ENCODE results near the gene ARPC4. TPM values are rescaled to one million over a fixed set of nuclear protein-coding genes. Genes with fewer than 3 reads are reported as not detected.

ARPC4 gene
- total RNA-seq, 3 donors from 2014 or later (not counting 1 experiment from before 2014, with no cell fraction given) = 282 to 288 (median 285) TPM

DNA sequence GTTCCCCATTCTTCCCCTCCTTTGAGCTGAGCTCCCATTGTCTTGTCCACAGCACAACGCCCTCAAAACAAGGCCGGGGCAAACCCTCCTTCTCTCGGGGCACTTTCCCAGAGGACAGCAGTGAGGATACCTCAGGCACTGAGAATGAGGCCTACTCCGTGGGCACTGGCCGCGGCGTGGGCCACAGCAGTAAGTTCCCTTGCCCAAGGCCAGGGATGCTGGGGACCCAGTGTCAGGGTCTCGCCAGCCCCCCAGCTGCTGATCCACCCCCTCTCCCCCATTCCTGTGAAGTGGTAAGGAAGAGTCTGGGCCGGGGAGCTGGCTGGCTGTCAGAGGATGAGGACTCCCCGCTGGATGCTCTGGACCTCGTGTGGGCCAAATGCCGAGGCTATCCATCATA lies 47.4 kb upstream of the ARPC4 start:
- DNase-seq (no peak), ATAC-seq (no peak)
- Histone ChIP-seq H3K27me3 (ENCODE audit: control insufficient read depth, insufficient read depth, low read length) (no peaks in the 10 kb centered on the region), H3K27ac (ENCODE audit: low read length) (no peak overlapping the region), H3K9me3 (ENCODE audit: control insufficient read depth, insufficient read depth, low read length) (no peaks in the 10 kb centered on the region), H3K4me3 (ENCODE audit: low read length) (no peak overlapping the region), H3K4me1 (ENCODE audit: control insufficient read depth, insufficient read depth, low read length) (peaks cover 13% of the 10 kb centered on the region), H3K36me3 (ENCODE audit: control insufficient read depth, insufficient read depth, low read length) (peaks cover 76% of the 10 kb centered on the region)
- Mint-ChIP-seq H3K9me3 (no peaks in the 10 kb centered on the region), H3K27me3 (ENCODE audit: low read depth in 2 of 2) (no peaks in the 10 kb centered on the region), H3K27ac (no peak overlapping the region), H3K36me3 (no peaks in the 10 kb centered on the region), H3K4me1 (peaks cover 17 to 18% of the 10 kb centered on the region in 2 donors), H3K4me3 (no peak overlapping the region)
- intact Hi-C loops (cut with micrococcal nuclease) = no loop called here
- TF ChIP-seq, protein P1, sequence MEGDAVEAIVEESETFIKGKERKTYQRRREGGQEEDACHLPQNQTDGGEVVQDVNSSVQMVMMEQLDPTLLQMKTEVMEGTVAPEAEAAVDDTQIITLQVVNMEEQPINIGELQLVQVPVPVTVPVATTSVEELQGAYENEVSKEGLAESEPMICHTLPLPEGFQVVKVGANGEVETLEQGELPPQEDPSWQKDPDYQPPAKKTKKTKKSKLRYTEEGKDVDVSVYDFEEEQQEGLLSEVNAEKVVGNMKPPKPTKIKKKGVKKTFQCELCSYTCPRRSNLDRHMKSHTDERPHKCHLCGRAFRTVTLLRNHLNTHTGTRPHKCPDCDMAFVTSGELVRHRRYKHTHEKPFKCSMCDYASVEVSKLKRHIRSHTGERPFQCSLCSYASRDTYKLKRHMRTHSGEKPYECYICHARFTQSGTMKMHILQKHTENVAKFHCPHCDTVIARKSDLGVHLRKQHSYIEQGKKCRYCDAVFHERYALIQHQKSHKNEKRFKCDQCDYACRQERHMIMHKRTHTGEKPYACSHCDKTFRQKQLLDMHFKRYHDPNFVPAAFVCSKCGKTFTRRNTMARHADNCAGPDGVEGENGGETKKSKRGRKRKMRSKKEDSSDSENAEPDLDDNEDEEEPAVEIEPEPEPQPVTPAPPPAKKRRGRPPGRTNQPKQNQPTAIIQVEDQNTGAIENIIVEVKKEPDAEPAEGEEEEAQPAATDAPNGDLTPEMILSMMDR (IDR thresholded peaks at IDR 0.05) = no peak
- WGBS (ENCODE audit: insufficient coverage) = 96% methylated on average over 9 of the region's 12 CpGs

DNA sequence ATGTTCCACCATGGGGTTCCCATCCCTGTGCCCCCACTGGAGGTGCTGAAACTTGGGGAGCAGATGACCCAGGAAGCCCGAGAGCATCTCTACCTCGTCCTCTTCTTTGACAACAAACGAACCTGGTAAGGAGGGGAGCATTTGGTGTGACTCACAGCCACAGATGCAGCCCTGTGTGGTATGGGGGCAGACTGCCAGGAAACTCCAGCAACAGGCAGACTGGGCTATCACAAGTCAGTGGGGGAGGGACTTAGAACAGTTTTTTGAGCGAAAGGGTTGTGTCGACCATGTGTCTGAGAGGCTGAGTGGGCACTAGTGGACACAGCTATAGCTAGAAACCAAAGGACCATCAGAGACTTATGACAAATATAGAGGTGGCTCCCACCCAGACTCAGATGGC lies 46.6 kb upstream of the ARPC4 start:
- H3K4me3 Mint-ChIP-seq = no peak overlapping the region
- Histone ChIP-seq H3K4me3 (ENCODE audit: low read length) (no peak overlapping the region), H3K4me1 (ENCODE audit: control insufficient read depth, insufficient read depth, low read length) (peaks cover 21% of the 10 kb centered on the region), H3K27me3 (ENCODE audit: control insufficient read depth, insufficient read depth, low read length) (no peaks in the 10 kb centered on the region), H3K9me3 (ENCODE audit: control insufficient read depth, insufficient read depth, low read length) (no peaks in the 10 kb centered on the region), H3K27ac (ENCODE audit: low read length) (no peak overlapping the region), H3K36me3 (ENCODE audit: control insufficient read depth, insufficient read depth, low read length) (peaks cover 68% of the 10 kb centered on the region)
- no peaks in the 10 kb centered on the region for H3K36me3 Mint-ChIP-seq
- no peaks in the 10 kb centered on the region for H3K27me3 Mint-ChIP-seq (ENCODE audit: low read depth in 2 of 2)
- no peaks in the 10 kb centered on the region for H3K9me3 Mint-ChIP-seq
- DNase-seq (no peak), ATAC-seq (no peak)
- intact Hi-C loops (cut with micrococcal nuclease) = no loop called here
- H3K4me1 Mint-ChIP-seq = peaks cover 24 to 26% of the 10 kb centered on the region in 2 donors
- TF ChIP-seq, protein P1 (IDR thresholded peaks at IDR 0.05) = no peak
- no peak overlapping the region for H3K27ac Mint-ChIP-seq
- 79% methylated on average over 5 of the region's 5 CpGs for WGBS (ENCODE audit: insufficient coverage)

- intact Hi-C loops (cut with micrococcal nuclease) = no loop called here
- Mint-ChIP-seq H3K9me3 (no peaks in the 10 kb centered on the region), H3K27ac (no peak overlapping the region), H3K4me3 (no peak overlapping the region), H3K36me3 (no peaks in the 10 kb centered on the region), H3K27me3 (ENCODE audit: low read depth in 2 of 2) (no peaks in the 10 kb centered on the region), H3K4me1 (peaks cover 32 to 35% of the 10 kb centered on the region in 2 donors)
- Histone ChIP-seq H3K4me1 (ENCODE audit: control insufficient read depth, insufficient read depth, low read length) (peaks cover 30% of the 10 kb centered on the region), H3K4me3 (ENCODE audit: low read length) (no peak overlapping the region), H3K9me3 (ENCODE audit: control insufficient read depth, insufficient read depth, low read length) (no peaks in the 10 kb centered on the region), H3K27ac (ENCODE audit: low read length) (no peak overlapping the region), H3K36me3 (ENCODE audit: control insufficient read depth, insufficient read depth, low read length) (peaks cover 68% of the 10 kb centered on the region), H3K27me3 (ENCODE audit: control insufficient read depth, insufficient read depth, low read length) (no peaks in the 10 kb centered on the region)
- DNase-seq (no peak), ATAC-seq (no peak)
- TF ChIP-seq, protein P1 (IDR thresholded peaks at IDR 0.05) = no peak
- 95% methylated on average over 8 of the region's 8 CpGs for WGBS (ENCODE audit: insufficient coverage)
Measured at GRCh38 chr3:9747267-9747666, 45.6 kb upstream of the ARPC4 start.

GRCh38 chr3:9748031-9748430 lies 44.9 kb upstream of the ARPC4 start:
- Mint-ChIP-seq H3K9me3 (no peaks in the 10 kb centered on the region), H3K4me3 (no peak overlapping the region)
- TF ChIP-seq, protein P1 (IDR thresholded peaks at IDR 0.05) = no peak

More at GRCh38 chr3:9748031-9748430, 44.9 kb upstream of the ARPC4 start:
- no peak overlapping the region for H3K27ac Mint-ChIP-seq
- H3K36me3 Mint-ChIP-seq = no peaks in the 10 kb centered on the region
- H3K4me1 Mint-ChIP-seq = peaks cover 35 to 36% of the 10 kb centered on the region in 2 donors
- Histone ChIP-seq H3K36me3 (ENCODE audit: control insufficient read depth, insufficient read depth, low read length) (peaks cover 68% of the 10 kb centered on the region), H3K4me1 (ENCODE audit: control insufficient read depth, insufficient read depth, low read length) (peaks cover 36% of the 10 kb centered on the region), H3K27me3 (ENCODE audit: control insufficient read depth, insufficient read depth, low read length) (no peaks in the 10 kb centered on the region), H3K4me3 (ENCODE audit: low read length) (no peak overlapping the region), H3K9me3 (ENCODE audit: control insufficient read depth, insufficient read depth, low read length) (no peaks in the 10 kb centered on the region), H3K27ac (ENCODE audit: low read length) (no peak overlapping the region)
- ATAC-seq (no peak), DNase-seq (no peak)
- intact Hi-C loops (cut with micrococcal nuclease) = no loop called here
- WGBS (ENCODE audit: insufficient coverage) = 98% methylated on average over 2 of the region's 2 CpGs
- no peaks in the 10 kb centered on the region for H3K27me3 Mint-ChIP-seq (ENCODE audit: low read depth in 2 of 2)
